ENCODE measurements around the gene ERBIN. TPM values are rescaled to one million over a fixed set of nuclear protein-coding genes. Genes with fewer than 3 reads are reported as not detected.

Gene ERBIN
- total and polyA plus RNA-seq, 2 of the 13 experiments (the other 11 are each of a cell fraction or from before 2014, with no cell fraction given) = 14.4 to 41.7 TPM

DNA sequence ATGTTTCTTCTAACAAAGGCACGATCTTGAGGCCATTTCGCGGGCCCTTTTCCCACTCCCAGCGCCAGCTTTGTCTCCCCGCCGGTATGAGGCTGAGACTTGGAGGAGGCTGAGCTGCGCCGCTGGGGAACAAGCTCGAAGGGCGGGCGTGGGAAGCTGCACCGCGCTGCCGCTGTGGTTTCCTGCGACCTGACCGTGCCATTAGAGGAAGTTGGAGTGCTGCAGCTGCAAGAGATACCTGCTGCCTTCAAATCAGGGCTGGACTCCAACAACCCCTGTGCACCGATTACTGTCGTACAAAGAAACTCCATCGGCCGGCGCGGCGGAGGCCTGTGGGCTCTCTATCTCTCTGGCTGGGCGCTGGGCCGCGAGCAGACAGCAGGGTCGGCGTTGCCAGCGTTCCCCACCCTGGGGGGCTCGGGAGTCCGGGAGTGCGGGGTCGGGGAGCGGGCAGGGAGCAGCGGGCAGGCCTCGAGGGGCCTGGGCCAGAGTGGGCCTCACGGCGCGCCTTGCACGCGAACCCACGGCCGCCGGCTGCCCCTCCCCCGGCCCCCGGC is 1.3 kb upstream of the ERBIN start (continued):
- TF ChIP-seq ELF4 (CRISPR knock-in tag; IDR thresholded peaks at IDR 0.05; ENCODE audit: borderline replicate concordance) = no peak
- no peak for TF ChIP-seq ZNF143 (CRISPR knock-in tag; IDR thresholded peaks at IDR 0.05)
- no peak for TF ChIP-seq ETV5 (CRISPR knock-in tag; IDR thresholded peaks at IDR 0.05; ENCODE audit: borderline replicate concordance)
- TF ChIP-seq ZNF335 (CRISPR knock-in tag; IDR thresholded peaks at IDR 0.05) = no peak
- no peak for TF ChIP-seq ZFP37 (CRISPR knock-in tag; IDR thresholded peaks at IDR 0.05; ENCODE audit: borderline replicate concordance)
- TF ChIP-seq, protein P1, sequence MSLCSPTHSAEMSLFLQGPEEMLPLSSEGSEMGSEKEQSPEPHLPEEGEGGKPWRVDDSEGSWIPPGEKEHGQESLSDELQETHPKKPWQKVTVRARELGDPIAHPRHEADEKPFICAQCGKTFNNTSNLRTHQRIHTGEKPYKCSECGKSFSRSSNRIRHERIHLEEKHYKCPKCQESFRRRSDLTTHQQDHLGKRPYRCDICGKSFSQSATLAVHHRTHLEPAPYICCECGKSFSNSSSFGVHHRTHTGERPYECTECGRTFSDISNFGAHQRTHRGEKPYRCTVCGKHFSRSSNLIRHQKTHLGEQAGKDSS (CRISPR knock-in tag; IDR thresholded peaks at IDR 0.05; ENCODE audit: borderline replicate concordance, low read depth) = no peak
- no peak for TF ChIP-seq MAFK (conservative IDR thresholded peaks at IDR 0.05 in 1 of 2, IDR thresholded peaks at IDR 0.05 in 1 of 2; ENCODE audit: low read length in 2 of 2)
- TF ChIP-seq ATM (IDR thresholded peaks at IDR 0.05; ENCODE audit: borderline replicate concordance) = no peak
- TF ChIP-seq, protein P2, sequence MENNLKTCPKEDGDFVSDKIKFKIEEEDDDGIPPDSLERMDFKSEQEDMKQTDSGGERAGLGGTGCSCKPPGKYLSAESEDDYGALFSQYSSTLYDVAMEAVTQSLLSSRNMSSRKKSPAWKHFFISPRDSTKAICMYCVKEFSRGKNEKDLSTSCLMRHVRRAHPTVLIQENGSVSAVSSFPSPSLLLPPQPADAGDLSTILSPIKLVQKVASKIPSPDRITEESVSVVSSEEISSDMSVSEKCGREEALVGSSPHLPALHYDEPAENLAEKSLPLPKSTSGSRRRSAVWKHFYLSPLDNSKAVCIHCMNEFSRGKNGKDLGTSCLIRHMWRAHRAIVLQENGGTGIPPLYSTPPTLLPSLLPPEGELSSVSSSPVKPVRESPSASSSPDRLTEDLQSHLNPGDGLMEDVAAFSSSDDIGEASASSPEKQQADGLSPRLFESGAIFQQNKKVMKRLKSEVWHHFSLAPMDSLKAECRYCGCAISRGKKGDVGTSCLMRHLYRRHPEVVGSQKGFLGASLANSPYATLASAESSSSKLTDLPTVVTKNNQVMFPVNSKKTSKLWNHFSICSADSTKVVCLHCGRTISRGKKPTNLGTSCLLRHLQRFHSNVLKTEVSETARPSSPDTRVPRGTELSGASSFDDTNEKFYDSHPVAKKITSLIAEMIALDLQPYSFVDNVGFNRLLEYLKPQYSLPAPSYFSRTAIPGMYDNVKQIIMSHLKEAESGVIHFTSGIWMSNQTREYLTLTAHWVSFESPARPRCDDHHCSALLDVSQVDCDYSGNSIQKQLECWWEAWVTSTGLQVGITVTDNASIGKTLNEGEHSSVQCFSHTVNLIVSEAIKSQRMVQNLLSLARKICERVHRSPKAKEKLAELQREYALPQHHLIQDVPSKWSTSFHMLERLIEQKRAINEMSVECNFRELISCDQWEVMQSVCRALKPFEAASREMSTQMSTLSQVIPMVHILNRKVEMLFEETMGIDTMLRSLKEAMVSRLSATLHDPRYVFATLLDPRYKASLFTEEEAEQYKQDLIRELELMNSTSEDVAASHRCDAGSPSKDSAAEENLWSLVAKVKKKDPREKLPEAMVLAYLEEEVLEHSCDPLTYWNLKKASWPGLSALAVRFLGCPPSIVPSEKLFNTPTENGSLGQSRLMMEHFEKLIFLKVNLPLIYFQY (CRISPR knock-in tag; IDR thresholded peaks at IDR 0.05; ENCODE audit: borderline replicate concordance) = no peak
- TF ChIP-seq ZNF558 (CRISPR knock-in tag; IDR thresholded peaks at IDR 0.05; ENCODE audit: borderline replicate concordance) = peak; percentile 43; the same call in 1 of the 2 replicates
- TF ChIP-seq ZNF672 (CRISPR knock-in tag; IDR thresholded peaks at IDR 0.05) = no peak; the same call in 1 of the 2 replicates
- no peak for TF ChIP-seq ZNF577 (CRISPR knock-in tag; IDR thresholded peaks at IDR 0.05; ENCODE audit: borderline replicate concordance, low read depth)
- TF ChIP-seq, protein P3, sequence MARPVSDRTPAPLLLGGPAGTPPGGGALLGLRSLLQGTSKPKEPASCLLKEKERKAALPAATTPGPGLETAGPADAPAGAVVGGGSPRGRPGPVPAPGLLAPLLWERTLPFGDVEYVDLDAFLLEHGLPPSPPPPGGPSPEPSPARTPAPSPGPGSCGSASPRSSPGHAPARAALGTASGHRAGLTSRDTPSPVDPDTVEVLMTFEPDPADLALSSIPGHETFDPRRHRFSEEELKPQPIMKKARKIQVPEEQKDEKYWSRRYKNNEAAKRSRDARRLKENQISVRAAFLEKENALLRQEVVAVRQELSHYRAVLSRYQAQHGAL (CRISPR knock-in tag; IDR thresholded peaks at IDR 0.05; ENCODE audit: not compliant biosample characterization) = no peak
- TF ChIP-seq, protein P4, sequence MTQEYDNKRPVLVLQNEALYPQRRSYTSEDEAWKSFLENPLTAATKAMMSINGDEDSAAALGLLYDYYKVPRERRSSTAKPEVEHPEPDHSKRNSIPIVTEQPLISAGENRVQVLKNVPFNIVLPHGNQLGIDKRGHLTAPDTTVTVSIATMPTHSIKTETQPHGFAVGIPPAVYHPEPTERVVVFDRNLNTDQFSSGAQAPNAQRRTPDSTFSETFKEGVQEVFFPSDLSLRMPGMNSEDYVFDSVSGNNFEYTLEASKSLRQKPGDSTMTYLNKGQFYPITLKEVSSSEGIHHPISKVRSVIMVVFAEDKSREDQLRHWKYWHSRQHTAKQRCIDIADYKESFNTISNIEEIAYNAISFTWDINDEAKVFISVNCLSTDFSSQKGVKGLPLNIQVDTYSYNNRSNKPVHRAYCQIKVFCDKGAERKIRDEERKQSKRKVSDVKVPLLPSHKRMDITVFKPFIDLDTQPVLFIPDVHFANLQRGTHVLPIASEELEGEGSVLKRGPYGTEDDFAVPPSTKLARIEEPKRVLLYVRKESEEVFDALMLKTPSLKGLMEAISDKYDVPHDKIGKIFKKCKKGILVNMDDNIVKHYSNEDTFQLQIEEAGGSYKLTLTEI (CRISPR knock-in tag; conservative IDR thresholded peaks at IDR 0.05) = no peak
- no peak for TF ChIP-seq ZNF501 (CRISPR knock-in tag; IDR thresholded peaks at IDR 0.05)
- TF ChIP-seq ZKSCAN5 (CRISPR knock-in tag; IDR thresholded peaks at IDR 0.05) = no peak
- TF ChIP-seq, protein P5, sequence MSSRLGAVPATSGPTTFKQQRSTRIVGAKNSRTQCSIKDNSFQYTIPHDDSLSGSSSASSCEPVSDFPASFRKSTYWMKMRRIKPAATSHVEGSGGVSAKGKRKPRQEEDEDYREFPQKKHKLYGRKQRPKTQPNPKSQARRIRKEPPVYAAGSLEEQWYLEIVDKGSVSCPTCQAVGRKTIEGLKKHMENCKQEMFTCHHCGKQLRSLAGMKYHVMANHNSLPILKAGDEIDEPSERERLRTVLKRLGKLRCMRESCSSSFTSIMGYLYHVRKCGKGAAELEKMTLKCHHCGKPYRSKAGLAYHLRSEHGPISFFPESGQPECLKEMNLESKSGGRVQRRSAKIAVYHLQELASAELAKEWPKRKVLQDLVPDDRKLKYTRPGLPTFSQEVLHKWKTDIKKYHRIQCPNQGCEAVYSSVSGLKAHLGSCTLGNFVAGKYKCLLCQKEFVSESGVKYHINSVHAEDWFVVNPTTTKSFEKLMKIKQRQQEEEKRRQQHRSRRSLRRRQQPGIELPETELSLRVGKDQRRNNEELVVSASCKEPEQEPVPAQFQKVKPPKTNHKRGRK (CRISPR knock-in tag; IDR thresholded peaks at IDR 0.05) = no peak
- TF ChIP-seq RBM39 (IDR thresholded peaks at IDR 0.05; ENCODE audit: low read depth, low read length, poor library complexity, severe bottlenecking) = no peak

Measured in HepG2 (cell line).